ES-I3 (cell line): ENCODE measurements around the gene DNAH9.

Source experiments
- H3K36me3 ChIP-seq: 2 replicates; pipeline ENCODE4 v1.6.1; 2013; ENCODE audit warnings: mild to moderate bottlenecking, low read length, control low read depth, moderate library complexity; ENCODE audit not compliant: insufficient read depth
- H3K4me1 ChIP-seq: 2 replicates; pipeline ENCODE4 v1.6.1; 2013; ENCODE audit warnings: mild to moderate bottlenecking, control low read depth, low read length; ENCODE audit not compliant: insufficient read depth
- H3K9ac ChIP-seq: 2 replicates; pipeline ENCODE4 v1.6.1; 2013; ENCODE audit warnings: low read depth, mild to moderate bottlenecking, low read length, moderate library complexity
- H3K9me3 ChIP-seq: 2 replicates; pipeline ENCODE4 v1.6.1; 2013; ENCODE audit warnings: mild to moderate bottlenecking, low read length, moderate library complexity; ENCODE audit not compliant: control insufficient read depth, insufficient read depth

The DNAH9 gene

GRCh38 chr17:11628831-11629230 is 30.6 kb downstream of the DNAH9 start:
- Histone ChIP-seq H3K36me3 (no peaks in the 10 kb centered on the region), H3K9ac (no peak overlapping the region), H3K9me3 (no peaks in the 10 kb centered on the region), H3K4me1 (no peaks in the 10 kb centered on the region)

GRCh38 chr17:11636771-11637170 is 38.5 kb downstream of the DNAH9 start:
- Histone ChIP-seq H3K9me3 (no peaks in the 10 kb centered on the region), H3K9ac (no peak overlapping the region), H3K36me3 (no peaks in the 10 kb centered on the region), H3K4me1 (no peaks in the 10 kb centered on the region)

- Histone ChIP-seq H3K9ac (no peak overlapping the region), H3K4me1 (no peaks in the 10 kb centered on the region), H3K9me3 (no peaks in the 10 kb centered on the region), H3K36me3 (no peaks in the 10 kb centered on the region)
Observed at GRCh38 chr17:11637796-11638195, 39.5 kb downstream of the DNAH9 start.

GRCh38 chr17:11638700-11639265 is 40.5 kb downstream of the DNAH9 start:
- H3K4me1 ChIP-seq: no peaks in the 10 kb centered on the region
- no peaks in the 10 kb centered on the region for H3K36me3 ChIP-seq
- no peak overlapping the region for H3K9ac ChIP-seq
- H3K9me3 ChIP-seq: no peaks in the 10 kb centered on the region

GRCh38 chr17:11639736-11640462 is 41.6 kb downstream of the DNAH9 start:
- H3K36me3 ChIP-seq: no peaks in the 10 kb centered on the region
- no peaks in the 10 kb centered on the region for H3K4me1 ChIP-seq
- H3K9ac ChIP-seq: no peak overlapping the region
- no peaks in the 10 kb centered on the region for H3K9me3 ChIP-seq

- Histone ChIP-seq H3K36me3 (no peaks in the 10 kb centered on the region), H3K9me3 (no peaks in the 10 kb centered on the region), H3K4me1 (no peaks in the 10 kb centered on the region), H3K9ac (no peak overlapping the region)
Observed at GRCh38 chr17:11640463-11640814, 42.2 kb downstream of the DNAH9 start.

GRCh38 chr17:11641521-11642275 is 43.4 kb downstream of the DNAH9 start:
- Histone ChIP-seq H3K36me3 (no peaks in the 10 kb centered on the region), H3K4me1 (no peaks in the 10 kb centered on the region), H3K9ac (no peak overlapping the region), H3K9me3 (no peaks in the 10 kb centered on the region)

GRCh38 chr17:11642655-11643054 is 44.4 kb downstream of the DNAH9 start:
- Histone ChIP-seq H3K9ac (no peak overlapping the region), H3K9me3 (no peaks in the 10 kb centered on the region), H3K36me3 (no peaks in the 10 kb centered on the region), H3K4me1 (no peaks in the 10 kb centered on the region)

GRCh38 chr17:11643851-11644250 is 45.6 kb downstream of the DNAH9 start:
- no peaks in the 10 kb centered on the region for H3K4me1 ChIP-seq
- no peak overlapping the region for H3K9ac ChIP-seq
- H3K9me3 ChIP-seq: no peaks in the 10 kb centered on the region
- no peaks in the 10 kb centered on the region for H3K36me3 ChIP-seq

GRCh38 chr17:11644265-11645212 is 46.3 kb downstream of the DNAH9 start:
- Histone ChIP-seq H3K9ac (no peak overlapping the region), H3K36me3 (no peaks in the 10 kb centered on the region), H3K9me3 (no peaks in the 10 kb centered on the region), H3K4me1 (no peaks in the 10 kb centered on the region)

- H3K9me3 ChIP-seq: no peaks in the 10 kb centered on the region
- no peaks in the 10 kb centered on the region for H3K4me1 ChIP-seq
- H3K9ac ChIP-seq: no peak overlapping the region
- H3K36me3 ChIP-seq: no peaks in the 10 kb centered on the region
Observed at GRCh38 chr17:11645426-11645825, 47.2 kb downstream of the DNAH9 start.

GRCh38 chr17:11651089-11651488 is 52.8 kb downstream of the DNAH9 start:
- Histone ChIP-seq H3K36me3 (no peaks in the 10 kb centered on the region), H3K9me3 (no peaks in the 10 kb centered on the region), H3K4me1 (no peaks in the 10 kb centered on the region), H3K9ac (no peak overlapping the region)

GRCh38 chr17:11668618-11669017 is 70.3 kb downstream of the DNAH9 start:
- Histone ChIP-seq H3K9me3 (no peaks in the 10 kb centered on the region), H3K4me1 (peaks cover 8% of the 10 kb centered on the region; the same call in 1 of the 2 replicates), H3K36me3 (no peaks in the 10 kb centered on the region), H3K9ac (no peak overlapping the region)

- Histone ChIP-seq H3K9ac (no peak overlapping the region), H3K4me1 (peaks cover 8% of the 10 kb centered on the region; the same call in 1 of the 2 replicates), H3K9me3 (no peaks in the 10 kb centered on the region), H3K36me3 (no peaks in the 10 kb centered on the region)
Observed at GRCh38 chr17:11671126-11671525, 72.9 kb downstream of the DNAH9 start.
